Measurements from ENCODE around the gene FILIP1L.

- TF ChIP-seq PPARA (CRISPR knock-in tag; IDR thresholded peaks at IDR 0.05; ENCODE audit: borderline replicate concordance) (no peak), RARB (CRISPR knock-in tag; IDR thresholded peaks at IDR 0.05) (no peak), ZC3H10 (CRISPR knock-in tag; IDR thresholded peaks at IDR 0.05) (no peak), ZFP3 (CRISPR knock-in tag; IDR thresholded peaks at IDR 0.05) (no peak), ARNTL (CRISPR knock-in tag; IDR thresholded peaks at IDR 0.05; ENCODE audit: borderline replicate concordance, low read depth) (no peak), ZFP30 (CRISPR knock-in tag; IDR thresholded peaks at IDR 0.05) (no peak), PATZ1 (CRISPR knock-in tag; IDR thresholded peaks at IDR 0.05; ENCODE audit: borderline replicate concordance) (no peak), GLIS3 (CRISPR knock-in tag; IDR thresholded peaks at IDR 0.05) (no peak)
These were observed 203.5 kb downstream of the FILIP1L start for GRCh38 chr3:99910752-99911290.
